ENCODE data around the gene IPCEF1. TPM values are rescaled to one million over a fixed set of nuclear protein-coding genes. Genes with fewer than 3 reads are reported as not detected.

Gene IPCEF1
- total RNA-seq, 1 experiment from 2014 or later: 1.9 TPM

- Mint-ChIP-seq H3K9me3 (ENCODE audit: unreplicated experiment) (no peaks in the 10 kb centered on the region), H3K4me3 (ENCODE audit: unreplicated experiment) (no peak overlapping the region), H3K27me3 (ENCODE audit: insufficient read depth, unreplicated experiment) (peaks cover 4% of the 10 kb centered on the region), H3K27ac (ENCODE audit: unreplicated experiment) (no peak overlapping the region), H3K36me3 (ENCODE audit: insufficient read depth, unreplicated experiment) (no peaks in the 10 kb centered on the region), H3K4me1 (ENCODE audit: low read depth, unreplicated experiment) (no peaks in the 10 kb centered on the region)
- CTCF ChIA-PET: no interaction called here
- H3K4me3 ChIP-seq (ENCODE audit: low read depth, low read length): no peak overlapping the region
- TF ChIP-seq CTCF (IDR thresholded peaks at IDR 0.05; ENCODE audit: insufficient read depth in 1 of 2, low read depth in 1 of 2, low read length in 1 of 2, severe bottlenecking in 1 of 2, unreplicated experiment in 1 of 2): no peak
- no peak for DNase-seq
- H3K27me3 ChIP-seq (replicated peaks; ENCODE audit: control insufficient read depth, insufficient read depth, low read length): no peaks in the 10 kb centered on the region
- H3K36me3 ChIP-seq (ENCODE audit: control insufficient read depth, insufficient read depth, low read length): no peaks in the 10 kb centered on the region
- intact Hi-C loops (cut with micrococcal nuclease; ENCODE audit: unreplicated experiment): no loop called here
- POLR2A ChIA-PET: no interaction called here
- BruUV-seq (replicated peaks): no TSS peak
- H3K4me1 ChIP-seq: no peaks in the 10 kb centered on the region
- H3K9me3 ChIP-seq: no peaks in the 10 kb centered on the region
Measured at GRCh38 chr6:154210678-154211077, 145.9 kb downstream of the IPCEF1 start.

- intact Hi-C loops (cut with micrococcal nuclease; ENCODE audit: unreplicated experiment): no loop called here
- TF ChIP-seq CTCF (IDR thresholded peaks at IDR 0.05; ENCODE audit: insufficient read depth in 1 of 2, low read depth in 1 of 2, low read length in 1 of 2, severe bottlenecking in 1 of 2, unreplicated experiment in 1 of 2): no peak
- ChIA-PET CTCF (no interaction called here), POLR2A (no interaction called here)
- no peaks in the 10 kb centered on the region for H3K27me3 ChIP-seq (replicated peaks; ENCODE audit: control insufficient read depth, insufficient read depth, low read length)
- H3K9me3 ChIP-seq: no peaks in the 10 kb centered on the region
- H3K27ac Mint-ChIP-seq (ENCODE audit: unreplicated experiment): no peak overlapping the region
- no peak overlapping the region for H3K4me3 ChIP-seq (ENCODE audit: low read depth, low read length)
- no peaks in the 10 kb centered on the region for H3K9me3 Mint-ChIP-seq (ENCODE audit: unreplicated experiment)
- H3K27me3 Mint-ChIP-seq (ENCODE audit: insufficient read depth, unreplicated experiment): peaks cover 4% of the 10 kb centered on the region
- H3K36me3 ChIP-seq (ENCODE audit: control insufficient read depth, insufficient read depth, low read length): no peaks in the 10 kb centered on the region
- H3K4me1 ChIP-seq: no peaks in the 10 kb centered on the region
- H3K4me1 Mint-ChIP-seq (ENCODE audit: low read depth, unreplicated experiment): no peaks in the 10 kb centered on the region
- BruUV-seq (replicated peaks): no TSS peak
- H3K36me3 Mint-ChIP-seq (ENCODE audit: insufficient read depth, unreplicated experiment): no peaks in the 10 kb centered on the region
- DNase-seq: no peak
- H3K4me3 Mint-ChIP-seq (ENCODE audit: unreplicated experiment): no peak overlapping the region
Measured at GRCh38 chr6:154209555-154209954, 147.0 kb downstream of the IPCEF1 start.

- ChIA-PET CTCF (no interaction called here), POLR2A (no interaction called here)
- H3K27me3 Mint-ChIP-seq (ENCODE audit: insufficient read depth, unreplicated experiment): peaks cover 7% of the 10 kb centered on the region
- no peaks in the 10 kb centered on the region for H3K4me1 ChIP-seq
- no peaks in the 10 kb centered on the region for H3K36me3 Mint-ChIP-seq (ENCODE audit: insufficient read depth, unreplicated experiment)
- H3K9me3 ChIP-seq: no peaks in the 10 kb centered on the region
- H3K27ac Mint-ChIP-seq (ENCODE audit: unreplicated experiment): no peak overlapping the region
- no peaks in the 10 kb centered on the region for H3K9me3 Mint-ChIP-seq (ENCODE audit: unreplicated experiment)
- H3K4me3 ChIP-seq (ENCODE audit: low read depth, low read length): no peak overlapping the region
- H3K4me3 Mint-ChIP-seq (ENCODE audit: unreplicated experiment): no peak overlapping the region
- H3K36me3 ChIP-seq (ENCODE audit: control insufficient read depth, insufficient read depth, low read length): no peaks in the 10 kb centered on the region
- no peak for DNase-seq
- no peaks in the 10 kb centered on the region for H3K27me3 ChIP-seq (replicated peaks; ENCODE audit: control insufficient read depth, insufficient read depth, low read length)
- H3K4me1 Mint-ChIP-seq (ENCODE audit: low read depth, unreplicated experiment): no peaks in the 10 kb centered on the region
- no TSS peak for BruUV-seq (replicated peaks)
- no peak for TF ChIP-seq CTCF (IDR thresholded peaks at IDR 0.05; ENCODE audit: insufficient read depth in 1 of 2, low read depth in 1 of 2, low read length in 1 of 2, severe bottlenecking in 1 of 2, unreplicated experiment in 1 of 2)
- intact Hi-C loops (cut with micrococcal nuclease; ENCODE audit: unreplicated experiment): no loop called here
Measured at GRCh38 chr6:154206996-154207395, 149.6 kb downstream of the IPCEF1 start.
